GM21447 (cell line): ENCODE results near the gene TCF12.

Experiments
- ATAC-seq: cut with Tn5 transposase; IDR thresholded peaks from one replicate; pipeline ENCODE4 v1.9.1; 2021; ENCODE audit not compliant: unreplicated experiment

TCF12 gene

DNA sequence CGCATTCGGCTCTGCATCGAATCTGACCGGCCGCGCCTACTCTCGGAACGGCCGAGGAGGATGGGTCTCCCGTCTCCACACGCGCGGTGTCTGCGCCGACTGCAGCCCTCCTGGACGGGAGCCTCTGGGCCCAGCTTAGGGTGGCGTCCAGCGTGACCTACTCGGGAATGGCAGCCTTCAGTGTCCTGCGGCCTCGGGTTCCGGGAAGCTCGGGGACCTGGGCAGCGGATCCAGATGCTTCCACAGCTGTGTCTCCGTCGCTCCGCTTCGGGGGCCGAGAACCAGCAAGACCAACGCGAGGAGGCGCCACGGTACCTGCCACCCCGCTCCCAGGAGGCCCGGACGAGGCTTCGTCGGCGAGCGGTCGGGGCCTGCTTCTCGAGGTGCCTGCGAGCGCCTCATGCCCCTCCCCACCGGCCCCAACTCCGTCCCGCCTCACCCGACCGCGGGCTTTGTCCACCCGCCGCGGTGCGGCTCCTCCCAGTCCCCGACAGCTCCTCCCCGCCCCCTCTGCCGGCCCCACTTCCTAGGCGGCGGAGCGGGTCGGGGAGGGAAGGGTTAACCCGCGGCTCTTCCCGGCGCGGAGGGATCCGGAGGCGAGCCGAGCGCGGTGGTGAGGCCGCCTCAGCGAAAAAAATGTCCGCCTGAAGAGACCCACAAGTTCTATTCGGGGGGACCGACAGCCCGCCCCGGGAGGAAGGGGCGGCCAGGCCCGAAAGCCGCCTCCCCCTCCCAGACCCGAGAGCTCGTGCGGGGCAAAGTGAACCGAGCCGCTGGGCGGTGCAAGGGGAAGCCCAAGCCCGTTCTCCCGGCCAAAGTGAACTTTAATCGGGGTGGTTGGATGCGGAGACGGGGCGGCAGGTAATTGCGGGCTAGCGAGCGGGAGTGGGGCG lies at the start of gene TCF12:
Gene TCF12 (plus strand): TSS at position 599 of the 893 bp plus-strand sequence. CDS start 1,270 bp downstream, outside the sequence.
- peak; percentile 65 for ATAC-seq

DNA sequence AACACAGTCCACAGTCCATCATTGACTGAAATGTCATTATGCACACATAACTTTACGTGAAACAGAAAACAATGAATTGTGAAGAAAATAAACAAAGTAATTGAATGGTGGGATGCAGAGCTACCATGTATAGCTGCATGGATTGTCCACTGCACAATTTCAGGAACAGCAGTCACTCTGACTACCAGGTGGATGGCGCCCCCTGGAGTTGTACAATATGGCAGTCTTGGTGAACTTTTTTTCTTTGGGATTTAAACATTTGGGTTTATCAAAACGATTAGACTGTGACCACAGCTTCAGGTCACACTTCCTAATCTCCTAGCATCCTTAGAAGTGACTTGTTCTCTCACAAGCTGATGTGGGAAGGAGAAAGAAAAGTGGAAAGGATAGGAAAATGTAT lies 48.9 kb upstream of the TCF12 start:
- ATAC-seq: no peak

DNA sequence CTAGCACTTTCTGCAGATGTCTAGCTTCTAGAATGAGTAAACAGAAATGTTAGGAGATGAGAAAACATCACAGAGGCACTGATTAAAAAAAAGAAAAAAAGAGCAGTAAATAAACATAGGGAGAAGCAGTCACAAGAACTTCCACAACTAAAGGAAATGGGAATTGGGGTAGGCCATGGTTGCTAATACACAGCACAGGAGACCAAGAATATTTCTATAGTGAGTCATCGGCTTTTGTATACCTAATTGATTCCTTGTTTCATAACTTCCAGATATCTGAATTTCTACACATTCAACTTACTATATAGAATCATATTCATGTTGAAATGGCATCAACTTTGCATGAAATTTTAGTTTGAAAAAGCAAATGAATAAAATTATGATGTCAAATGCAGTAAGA lies 47.3 kb upstream of the TCF12 start:
- no peak for ATAC-seq

DNA sequence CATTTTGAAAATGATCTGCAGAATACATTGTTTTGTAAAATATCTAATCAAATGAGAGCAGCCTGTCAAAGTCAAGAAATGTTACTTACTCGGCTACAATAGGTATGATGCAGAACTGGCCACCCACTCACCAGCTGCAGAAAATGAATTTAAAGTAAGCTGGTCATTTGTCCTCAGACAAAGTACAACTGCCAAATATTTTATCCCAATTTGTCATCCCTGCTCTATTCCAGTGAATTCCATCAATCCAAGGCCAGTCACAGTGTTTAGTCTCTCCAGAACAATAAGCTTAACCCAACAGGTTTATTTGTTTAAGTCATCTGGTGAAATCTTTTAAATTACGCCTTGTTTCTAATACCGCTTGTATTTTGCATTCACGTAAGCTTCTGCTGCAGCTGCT lies 46.6 kb upstream of the TCF12 start:
- no peak for ATAC-seq

DNA sequence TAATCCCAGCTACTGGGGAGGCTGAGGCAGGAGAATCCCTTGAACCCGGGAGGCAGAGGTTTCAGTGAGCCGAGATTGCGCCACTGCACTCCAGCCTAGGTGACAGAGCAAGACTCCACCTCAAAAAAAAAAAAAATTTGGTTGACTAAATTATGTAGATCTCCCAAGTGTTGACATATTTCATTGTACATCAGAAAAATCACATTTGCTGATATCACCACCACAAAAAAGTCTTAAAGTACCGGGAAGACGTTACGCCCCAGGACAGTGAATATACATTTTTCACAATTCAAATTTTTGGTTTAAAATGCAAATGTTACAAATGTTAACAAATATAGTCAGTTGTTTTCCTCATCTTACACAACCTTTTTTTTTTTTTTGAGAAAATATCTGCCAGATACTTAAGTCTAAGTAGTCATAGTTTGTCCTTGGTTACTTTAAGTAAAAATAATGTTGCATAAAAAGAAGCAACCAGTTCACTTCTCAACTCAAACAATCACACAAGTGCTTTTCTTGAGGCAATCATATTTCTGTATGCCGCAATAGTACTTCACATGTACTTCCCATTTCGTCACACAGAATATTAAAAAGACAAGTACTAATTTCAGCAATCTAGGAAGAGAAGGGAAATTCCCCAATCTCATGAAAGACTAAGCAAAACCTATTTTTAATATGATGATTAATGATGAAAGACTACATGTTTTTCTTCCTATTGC lies 41.0 kb upstream of the TCF12 start:
- ATAC-seq: no peak

DNA sequence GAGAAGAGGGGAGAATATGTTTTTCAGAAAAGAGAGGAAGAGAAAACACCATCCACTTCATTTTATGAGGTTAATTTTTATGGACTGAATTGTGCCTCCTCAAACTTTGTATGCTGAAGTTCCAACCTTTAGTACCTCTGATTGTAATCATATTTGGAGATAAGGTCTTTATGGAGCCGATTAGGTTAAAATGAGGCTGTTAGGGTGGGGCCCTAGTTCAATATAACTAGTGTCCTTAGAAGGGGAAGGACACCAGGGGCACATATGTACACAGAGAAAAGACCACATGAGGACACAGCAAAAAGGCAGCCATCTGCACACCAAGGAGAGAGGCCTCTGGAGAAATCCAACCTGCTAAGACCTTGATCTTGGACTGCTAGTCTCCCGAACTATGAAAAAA lies 38.9 kb upstream of the TCF12 start:
- ATAC-seq: no peak

DNA sequence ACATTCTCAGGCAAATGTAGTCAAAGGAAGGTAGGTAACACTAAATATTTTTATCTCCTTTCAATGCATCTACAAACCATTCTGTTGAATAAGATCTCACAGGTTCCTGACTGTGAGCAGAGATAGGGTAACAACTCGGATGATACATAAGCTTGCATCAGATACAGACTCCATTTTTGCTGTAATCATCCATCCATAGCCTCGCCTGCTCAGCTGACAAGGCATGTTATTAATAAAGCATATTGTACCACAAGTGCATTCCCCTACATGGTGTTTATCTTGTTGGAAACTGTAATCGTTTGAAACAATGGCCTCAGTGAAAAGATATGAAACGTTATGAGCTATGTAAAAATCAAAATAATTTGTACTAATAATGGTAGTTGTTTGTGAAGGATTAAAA lies 35.4 kb upstream of the TCF12 start:
- no peak for ATAC-seq

DNA sequence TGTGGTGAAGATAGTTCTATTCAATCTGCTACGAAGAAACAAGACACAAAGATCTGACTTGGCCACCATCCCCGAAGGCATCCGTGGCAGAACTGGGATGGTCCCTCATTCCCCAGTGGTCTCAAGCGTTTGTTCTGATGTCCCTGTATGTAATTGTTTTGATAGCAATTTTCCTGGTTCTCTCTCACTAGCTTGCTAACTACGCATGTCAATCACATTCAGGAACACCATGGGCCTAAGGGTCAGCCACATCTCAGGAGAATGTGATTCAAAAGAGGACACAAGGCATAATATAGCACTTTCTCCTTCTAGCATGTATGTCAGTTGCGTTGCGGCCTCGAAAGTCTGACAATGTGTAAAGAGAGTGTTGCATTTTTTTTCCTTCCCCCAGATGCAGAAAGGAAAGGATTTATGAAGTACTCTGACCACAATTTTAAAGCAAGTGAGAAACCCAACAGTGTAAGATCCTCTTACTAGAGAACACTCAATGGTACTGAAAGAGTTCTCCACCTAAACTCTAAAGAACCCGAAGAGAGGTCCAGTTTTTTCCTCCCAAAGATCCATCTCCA lies 32.0 kb upstream of the TCF12 start:
- no peak for ATAC-seq

DNA sequence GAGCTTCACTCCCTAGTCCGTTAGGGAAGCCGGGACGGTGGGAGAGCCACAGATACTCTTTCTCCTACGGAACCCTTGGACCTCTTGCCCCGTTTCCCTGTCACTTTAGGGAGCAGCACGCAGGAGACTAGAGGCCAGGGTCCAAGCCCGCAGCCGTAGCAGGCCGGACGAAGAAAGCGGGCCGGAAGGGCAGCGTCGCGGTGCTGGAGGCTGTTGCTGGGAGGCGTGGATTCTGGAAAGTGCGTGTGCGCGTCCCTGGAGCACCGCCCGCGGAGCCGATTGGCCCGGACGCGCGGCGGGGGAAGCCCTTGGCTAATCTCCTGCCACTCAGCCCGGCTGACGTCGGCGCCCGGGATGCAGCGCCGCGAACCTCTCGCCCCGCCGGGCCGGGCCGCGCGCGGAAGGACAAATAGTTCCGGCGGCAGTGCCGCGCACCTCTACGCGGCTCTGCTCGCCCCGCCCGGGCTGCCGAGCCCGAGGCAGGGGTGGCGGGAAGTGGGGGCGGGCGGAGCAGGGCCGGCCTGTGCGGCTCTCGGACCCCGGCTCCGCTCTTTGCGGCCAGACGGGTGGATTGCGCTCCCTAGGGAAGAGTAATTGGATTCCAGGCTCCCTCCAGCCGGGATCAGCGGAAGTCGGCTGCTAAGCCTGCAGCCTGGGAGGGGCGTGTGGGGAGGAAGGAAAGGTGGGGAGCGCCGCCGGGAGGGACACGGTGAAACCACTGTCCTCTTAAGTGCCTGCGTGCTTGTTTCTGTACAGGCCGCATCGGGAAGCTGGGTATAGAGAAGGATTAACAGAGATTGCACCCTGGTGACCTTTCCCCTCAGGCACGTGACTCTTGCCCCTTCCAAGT lies 31.3 kb upstream of the TCF12 start:
- ATAC-seq: peak; percentile 85

DNA sequence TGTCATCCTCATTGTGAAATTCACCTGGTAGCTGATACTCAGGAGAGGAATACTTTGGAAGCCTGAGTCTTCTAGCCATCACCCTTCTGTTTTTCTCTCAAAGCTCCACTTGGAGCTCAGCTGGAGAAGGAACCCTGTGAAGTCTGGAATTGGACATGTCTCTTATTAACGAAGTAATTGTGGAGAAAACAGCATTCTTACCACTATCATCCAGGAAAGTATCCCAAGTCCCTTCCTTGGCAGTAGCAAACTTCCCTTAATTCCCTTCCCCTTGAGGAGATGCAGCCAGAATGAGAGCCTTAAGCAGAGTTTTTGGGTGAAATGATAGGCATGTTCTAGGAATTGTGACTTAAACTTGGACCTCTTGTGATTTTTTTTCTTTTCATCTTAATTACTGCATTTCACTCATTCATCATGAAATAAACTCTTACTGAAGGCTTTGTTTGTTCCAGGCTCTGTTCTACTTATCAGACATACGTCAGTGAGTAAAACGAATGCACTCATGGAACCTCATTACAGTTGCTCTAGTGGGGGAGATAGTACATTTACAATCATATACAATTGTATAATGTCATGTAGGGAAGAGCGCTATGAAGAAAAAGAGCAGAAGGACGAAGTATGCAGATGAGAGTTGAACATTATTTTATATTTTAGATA lies 30.5 kb upstream of the TCF12 start:
- ATAC-seq: no peak

DNA sequence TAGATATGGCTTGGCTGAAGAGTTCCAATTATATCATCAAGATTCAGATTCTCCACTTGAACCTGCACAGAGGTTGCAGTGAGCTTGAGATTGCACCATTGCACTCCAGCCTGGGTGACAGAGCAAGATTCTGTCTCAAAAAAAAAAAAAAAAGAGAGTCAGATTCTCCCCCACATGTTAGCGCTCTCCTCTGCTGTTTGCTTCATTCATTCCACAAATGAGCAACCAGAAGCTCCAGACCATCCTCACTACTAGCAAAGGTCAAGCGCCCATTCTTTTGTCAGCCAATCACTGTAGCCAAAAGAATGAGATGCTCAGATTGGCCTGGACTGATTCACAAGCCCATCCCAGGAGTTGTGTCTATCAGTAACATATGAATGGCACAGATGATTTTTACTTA lies 28.4 kb upstream of the TCF12 start:
- ATAC-seq: no peak

DNA sequence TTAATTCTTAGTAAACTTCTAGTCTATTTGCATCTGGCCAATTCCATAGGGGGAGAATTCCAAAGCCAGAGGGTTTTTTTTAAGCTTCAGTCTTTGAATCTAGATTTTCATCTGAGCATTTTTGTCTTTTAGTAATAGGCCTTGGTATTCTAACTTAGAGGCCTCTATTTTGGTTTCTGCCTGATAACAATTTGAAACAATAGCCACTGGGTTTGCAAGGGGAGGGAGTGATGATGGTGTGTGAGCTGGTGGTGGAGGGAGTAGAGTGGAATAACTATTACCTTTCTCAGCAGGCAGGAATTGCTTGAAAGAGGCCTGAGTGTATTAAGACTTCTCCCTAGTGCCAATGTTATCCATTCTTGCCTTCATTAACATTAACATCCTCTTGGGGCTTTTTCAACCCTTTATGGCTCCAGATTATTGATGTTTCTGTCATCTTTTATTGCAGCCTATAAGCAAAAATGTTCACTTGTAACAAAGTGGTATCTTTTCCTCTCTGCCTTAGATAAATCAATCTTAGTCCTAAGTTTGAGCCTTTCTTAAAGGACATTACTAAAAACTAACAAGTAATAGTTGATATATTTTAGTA lies 26.5 kb upstream of the TCF12 start:
- ATAC-seq: no peak

DNA sequence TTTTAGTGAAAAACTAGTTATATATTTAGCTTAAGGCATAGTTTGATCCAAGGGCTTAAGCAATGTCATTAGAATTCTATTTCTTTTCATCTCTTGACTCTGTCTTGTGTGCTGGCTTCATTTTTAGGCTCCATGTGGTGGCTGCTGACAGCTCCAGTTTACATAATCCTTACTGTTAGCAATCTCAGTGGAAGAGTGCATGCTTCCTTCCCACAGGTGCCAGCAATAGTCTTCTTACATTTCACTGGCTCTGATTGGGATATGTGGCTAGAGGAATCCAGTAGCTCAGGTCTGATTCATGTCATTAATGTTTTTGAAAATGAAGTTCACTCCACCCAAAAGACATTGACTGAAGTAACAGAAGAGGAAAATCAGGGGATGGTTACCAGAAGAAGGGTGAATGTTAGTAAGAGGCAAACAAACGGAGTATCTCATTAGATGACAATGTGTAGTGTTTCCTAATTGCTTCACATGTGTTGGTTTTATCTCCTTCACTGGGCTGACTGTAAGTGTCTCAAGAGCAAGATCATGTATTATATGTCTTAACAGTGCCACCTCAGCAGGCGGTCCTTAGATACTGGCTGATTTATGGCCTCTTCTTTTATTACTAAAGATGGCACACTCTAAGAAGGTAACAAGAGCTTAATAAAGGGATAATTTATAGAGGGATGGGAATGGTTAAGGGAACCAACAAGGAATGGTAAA lies 25.6 kb upstream of the TCF12 start:
- no peak for ATAC-seq

DNA sequence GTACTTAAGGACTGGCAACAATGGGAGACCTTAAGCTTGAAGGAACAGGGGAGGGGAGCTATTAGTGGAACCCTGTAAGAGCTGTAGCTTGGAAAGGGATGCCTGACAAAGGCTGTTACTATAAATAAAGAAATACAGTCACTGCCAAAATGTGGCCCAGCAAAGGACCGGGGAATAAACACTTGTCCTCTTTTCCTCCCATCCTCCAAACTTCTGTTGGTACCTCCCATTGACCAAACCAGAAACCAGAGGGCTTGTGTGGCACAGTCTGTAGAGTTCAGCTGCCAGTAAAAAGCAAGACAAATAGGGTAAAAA lies 25.1 kb upstream of the TCF12 start:
- ATAC-seq: no peak

DNA sequence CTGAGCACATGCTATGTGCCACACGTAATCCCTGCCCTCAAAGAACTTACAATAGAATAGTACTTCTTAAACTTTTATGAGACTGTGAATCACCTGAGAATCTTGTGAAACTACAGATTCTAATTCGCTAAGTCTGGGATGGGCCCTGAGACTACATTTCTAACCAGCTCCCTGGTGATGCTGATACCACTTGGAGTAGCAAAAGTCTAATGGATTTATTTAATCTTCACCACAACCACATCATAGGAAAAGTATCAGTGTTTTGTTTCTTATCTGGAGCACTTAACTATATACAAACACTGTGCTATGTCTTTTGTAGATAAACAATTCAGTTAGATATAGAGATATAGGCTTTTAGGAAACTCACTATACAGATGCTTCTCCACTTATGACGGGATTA lies 23.8 kb upstream of the TCF12 start:
- ATAC-seq: no peak

DNA sequence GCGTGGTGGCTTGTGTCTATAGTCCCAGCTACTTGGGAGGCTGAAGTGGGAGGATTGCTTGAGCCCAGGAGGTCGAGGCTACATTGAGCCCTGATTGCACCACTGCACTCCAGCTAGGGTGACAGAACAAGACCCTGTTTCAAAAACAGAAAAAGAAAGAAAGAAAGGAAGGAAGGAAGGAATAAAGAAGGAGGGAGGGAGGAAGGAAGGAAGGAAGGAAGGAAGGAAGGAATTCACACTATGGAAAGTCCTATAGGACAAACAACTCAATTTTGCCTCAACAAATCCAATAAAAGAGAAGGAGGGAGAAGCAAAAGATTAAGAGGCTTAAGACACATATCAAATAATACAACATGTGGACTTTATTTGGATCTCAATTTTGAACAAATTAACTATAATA lies 16.5 kb upstream of the TCF12 start:
- no peak for ATAC-seq

DNA sequence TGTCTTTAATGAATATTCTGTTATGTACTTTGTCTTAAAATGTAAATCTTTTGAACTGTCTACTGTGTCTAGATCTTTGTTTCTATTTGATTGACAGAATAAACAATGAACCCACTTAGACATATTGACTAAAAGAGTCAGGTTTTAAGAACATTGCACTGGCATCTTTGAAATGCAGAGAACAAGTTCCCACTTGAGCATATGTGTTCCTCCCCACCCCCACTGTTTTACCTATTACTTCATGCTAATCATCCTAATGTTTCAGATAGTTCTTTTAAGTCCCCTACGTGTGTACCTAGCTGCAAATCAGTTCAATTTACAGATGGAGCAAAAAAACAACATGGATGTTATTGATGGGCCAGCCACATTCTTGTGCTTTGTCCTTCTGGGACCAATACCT lies 11.7 kb upstream of the TCF12 start:
- ATAC-seq: no peak

DNA sequence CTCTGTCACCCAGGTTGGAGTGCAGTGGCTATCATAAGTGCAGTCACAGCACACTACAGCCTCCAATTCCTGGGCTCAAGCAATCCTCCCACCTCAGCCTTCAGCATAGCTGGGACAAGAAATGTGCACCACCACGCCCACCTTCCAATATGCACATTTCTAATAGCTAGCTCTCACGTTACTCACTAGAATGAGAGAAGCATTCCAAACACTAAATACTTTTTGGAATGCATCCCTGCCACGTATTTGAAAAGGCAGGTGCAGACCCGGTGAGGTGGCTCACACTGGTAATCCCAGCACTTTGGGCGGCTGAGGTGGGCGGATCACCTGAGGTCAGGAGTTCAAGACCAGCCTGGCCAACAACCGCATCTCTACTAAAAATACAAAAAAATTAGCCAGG lies 7.6 kb upstream of the TCF12 start:
- no peak for ATAC-seq

DNA sequence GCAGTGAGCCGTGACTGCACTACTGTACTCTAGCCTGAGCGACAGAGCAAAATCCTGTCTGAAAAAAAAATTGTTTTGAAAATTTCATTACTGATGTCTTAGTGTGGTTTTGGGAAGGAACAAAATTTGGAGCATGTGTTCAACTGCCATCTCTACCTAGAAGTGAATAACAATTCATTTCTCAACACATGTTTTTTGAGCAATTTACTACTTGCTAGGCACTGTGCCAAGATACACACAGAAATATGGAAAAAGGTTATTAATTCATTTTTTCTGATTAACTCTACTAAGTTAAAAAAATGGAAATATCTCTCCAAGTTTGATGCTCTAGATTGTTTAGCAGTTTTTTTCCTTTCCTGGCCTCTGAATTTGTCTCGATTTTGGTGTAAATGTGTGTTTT lies 5.2 kb upstream of the TCF12 start:
- ATAC-seq: no peak

DNA sequence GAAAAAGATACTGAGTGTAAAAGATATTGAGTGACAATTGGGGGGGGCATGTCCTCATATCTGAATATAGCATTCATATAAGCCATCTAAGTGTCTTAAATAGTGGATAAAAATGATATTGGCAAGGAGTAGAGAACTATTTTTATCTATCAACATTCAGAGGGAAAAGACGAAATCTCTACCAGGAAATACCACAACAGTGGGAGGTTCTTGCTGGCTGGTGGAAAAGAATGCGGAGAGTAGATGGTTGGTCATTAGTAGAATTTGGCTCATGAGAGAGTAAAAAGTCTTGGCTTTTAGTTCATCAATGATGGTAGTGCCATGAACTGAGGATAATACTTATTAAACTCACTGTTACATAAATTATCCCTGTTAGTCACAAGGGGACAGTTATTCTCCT lies 4.8 kb upstream of the TCF12 start:
- ATAC-seq: no peak
